ENCODE data around the gene SLC7A10. TPM values are rescaled to one million over a fixed set of nuclear protein-coding genes. Genes with fewer than 3 reads are reported as not detected.
"Not testable (repeated sequence)": the region's sequence is repeated elsewhere in the genome, so short reads cannot be mapped to it uniquely, and the experiment has no call there.

The SLC7A10 gene
- total RNA-seq, 1 experiment from 2014 or later, result not detected

DNA sequence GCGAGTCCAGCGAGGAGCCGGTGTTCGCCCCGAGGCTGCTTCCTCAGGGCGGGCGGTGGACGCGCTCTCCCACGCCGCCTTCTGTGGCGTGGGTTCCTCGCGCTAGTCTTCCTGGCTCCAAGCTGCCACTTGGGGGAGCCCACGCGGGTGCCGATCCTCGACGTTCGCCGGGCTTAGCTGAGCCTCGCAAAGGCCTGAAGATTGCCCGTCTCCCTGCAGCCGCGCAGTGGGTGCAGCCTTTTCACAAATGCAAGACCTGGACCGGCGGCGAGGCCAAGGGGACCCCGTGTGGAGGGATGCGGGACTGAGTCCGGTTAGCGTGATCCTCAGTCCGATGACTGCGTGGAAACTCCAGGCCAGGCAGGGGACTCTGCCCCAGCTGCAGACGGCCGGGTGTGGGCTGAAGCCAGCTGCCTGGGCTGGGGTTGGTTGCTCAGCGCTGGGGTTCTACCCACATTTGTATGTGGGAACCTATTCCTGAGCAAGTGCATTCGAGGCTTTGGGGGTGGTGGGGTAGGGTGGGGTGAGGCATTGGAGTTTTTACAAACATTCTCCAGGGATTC is 48.2 kb downstream of the SLC7A10 start:
- DNase-seq (ENCODE audit: low spot score), result no peak

DNA sequence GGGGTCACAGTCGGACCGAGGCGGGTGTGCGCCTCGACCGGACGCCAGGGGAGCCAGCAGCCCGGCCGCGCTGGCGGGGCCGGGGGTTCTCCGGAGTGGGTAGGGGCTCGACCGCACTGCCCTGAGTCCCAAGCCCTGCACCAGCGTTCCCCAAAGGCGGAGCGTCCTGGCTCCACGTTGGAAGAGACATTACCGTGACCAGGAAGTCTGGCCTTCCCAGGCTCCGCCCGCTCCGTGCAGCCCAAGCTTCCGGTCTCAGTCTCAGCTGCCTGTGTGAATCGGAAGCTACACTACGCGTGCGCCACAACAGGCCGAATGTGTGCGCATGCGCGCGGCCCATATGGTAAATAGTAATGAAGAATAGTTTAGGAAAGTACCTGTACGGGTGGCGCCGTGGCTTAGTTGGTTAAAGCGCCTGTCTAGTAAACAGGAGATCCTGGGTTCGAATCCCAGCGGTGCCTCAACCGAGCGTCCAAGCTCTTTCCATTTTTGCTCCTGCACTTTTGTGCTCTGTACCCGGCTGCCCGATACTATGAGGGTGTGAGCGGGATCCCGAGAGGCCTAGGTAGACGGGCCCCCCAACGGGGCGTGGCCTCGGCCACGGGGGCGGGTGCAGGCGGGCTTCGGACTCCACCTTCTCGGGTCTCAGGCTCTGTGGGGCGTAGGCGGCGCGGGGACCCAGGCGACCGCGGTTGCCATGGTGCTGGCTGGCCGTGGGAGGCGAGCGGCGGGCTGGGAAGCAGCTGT is 48.8 kb downstream of the SLC7A10 start:
- DNase-seq (ENCODE audit: low spot score), result peak; percentile 100

DNA sequence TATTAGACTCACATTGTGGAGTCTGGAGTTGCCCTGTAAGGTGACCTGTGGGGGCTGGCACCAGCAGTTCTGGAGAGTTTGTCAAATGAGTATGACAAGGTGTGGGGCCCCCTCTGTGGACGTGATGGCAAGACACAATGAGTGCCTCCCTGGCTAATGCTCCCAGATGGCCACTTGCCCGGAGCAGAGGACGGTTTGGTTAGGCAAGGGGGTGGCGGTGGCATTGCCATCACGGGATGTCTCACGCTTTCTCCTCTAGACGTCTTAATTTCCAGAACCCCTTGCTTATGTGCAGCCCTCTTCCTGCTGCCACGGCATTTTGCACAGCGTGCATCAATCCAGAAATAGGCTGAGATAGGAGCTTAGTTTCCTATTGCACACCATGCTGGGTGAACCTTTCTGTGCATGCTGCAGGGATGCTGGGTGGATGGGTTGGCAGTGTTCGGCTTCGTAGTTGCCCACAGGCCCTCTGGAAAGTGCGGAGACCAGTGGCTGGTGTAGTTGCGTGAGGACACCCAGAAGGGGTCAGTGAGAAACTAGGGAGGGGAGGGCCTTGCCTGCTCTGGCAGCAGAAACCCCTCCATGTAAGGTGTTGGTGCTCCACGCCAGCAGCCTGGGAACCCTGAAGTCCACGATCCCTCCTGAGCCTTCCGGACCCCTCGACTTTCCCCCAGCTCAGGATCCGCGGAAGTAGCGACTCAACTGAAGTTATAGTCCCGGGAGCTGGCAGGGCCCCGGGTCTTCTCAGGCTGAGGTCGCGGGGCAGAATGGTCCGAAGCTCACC is 49.6 kb downstream of the SLC7A10 start:
- no peak for DNase-seq (ENCODE audit: low spot score)

DNA sequence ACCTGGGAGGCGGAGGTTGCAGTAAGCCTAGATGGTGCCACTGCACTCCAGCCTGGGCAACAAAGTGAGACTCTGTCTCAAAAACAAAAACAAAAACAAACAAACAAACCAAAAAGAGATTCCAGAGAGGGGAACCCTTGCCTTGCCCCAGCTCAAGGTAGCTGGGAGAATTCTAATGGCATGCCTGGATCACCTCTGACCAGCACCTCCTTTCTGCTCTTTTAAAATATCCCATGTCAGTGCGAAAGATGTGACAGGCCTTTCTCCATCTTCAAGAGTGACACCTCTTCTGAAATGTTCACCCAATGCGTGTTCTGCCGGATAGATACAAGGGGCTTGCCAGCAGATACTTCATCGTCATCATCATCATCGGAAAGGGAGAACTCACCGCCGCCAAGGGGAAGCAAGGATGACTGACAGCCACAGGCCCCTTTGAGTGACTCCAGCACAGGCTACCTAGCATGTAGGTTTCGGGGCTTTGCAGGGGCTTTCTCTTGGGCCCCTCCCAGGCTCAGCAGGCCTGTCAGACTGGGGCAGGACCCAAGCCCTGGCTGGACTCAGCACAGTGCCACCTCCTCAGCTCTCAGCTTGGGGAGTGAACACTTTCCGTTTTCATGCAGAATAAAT is 50.4 kb downstream of the SLC7A10 start:
- DNase-seq (ENCODE audit: low spot score), result no peak

DNA sequence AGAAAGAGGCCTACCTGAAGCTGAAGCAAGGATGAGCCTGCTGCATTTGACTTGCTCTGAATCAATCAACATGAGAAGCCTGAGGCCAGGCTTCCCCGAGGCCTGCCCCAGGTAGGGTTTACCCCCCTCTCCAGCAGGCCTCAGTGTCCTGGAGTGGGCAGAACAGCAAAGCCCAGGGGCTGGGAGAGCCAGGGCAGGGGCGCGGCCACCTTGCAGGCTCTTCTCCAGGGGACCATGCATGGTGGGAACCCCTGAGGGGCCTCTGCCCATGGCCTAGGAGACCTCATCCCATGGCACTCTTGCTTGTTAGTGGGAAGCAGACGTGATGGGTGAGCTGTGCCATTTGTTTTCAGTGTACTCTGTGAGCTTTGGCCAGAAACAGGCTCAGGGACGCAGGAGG is 51.5 kb downstream of the SLC7A10 start:
- no peak for DNase-seq (ENCODE audit: low spot score)

DNA sequence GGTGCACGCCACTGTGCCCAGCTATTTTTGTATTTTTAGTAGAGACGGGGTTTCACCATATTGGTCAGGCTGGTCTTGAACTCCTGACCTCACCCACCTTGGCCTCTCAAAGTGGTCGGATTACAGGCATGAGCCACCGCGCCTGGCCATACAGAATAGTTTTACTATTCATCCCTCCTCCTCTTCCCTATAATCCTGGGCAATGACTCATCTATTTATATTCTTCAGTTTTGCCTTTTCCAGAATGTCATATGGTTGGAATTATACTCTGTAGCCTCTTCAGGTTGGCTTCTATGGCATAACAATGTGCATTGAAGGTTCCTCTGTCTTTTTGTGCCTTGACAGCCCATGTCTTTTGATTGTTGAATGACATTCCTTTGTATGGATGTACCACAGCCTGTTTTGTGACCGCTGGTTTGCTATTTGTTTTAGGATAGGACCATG is 53.7 kb downstream of the SLC7A10 start:
- DNase-seq (ENCODE audit: low spot score), result peak; percentile 64

DNA sequence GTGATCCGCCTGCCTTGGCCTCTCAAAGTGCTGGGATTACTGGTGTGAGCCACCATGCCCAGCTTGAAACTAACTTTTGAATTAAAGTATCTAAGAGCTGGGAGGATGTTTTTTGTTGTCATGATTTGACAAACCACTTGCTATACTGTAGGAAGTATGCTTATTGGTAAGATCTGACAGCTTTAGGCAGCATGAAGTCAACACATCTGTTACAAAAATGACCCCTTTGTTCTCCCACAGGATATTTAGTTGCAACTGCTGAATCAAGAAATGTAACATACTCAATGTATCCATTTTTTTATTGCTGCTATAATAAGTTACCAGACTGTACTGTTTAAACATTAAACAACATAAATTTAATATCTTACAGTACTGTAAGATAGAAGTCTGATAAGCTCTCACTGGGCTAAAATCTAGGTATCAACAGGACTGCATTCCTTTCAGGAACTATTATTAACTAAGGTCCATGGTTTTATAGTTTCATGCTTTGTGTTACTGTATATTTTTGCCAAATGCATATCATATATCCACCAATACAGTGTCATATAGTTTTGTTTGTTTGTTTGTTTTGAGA is 54.3 kb downstream of the SLC7A10 start:
- no peak for DNase-seq (ENCODE audit: low spot score)

DNA sequence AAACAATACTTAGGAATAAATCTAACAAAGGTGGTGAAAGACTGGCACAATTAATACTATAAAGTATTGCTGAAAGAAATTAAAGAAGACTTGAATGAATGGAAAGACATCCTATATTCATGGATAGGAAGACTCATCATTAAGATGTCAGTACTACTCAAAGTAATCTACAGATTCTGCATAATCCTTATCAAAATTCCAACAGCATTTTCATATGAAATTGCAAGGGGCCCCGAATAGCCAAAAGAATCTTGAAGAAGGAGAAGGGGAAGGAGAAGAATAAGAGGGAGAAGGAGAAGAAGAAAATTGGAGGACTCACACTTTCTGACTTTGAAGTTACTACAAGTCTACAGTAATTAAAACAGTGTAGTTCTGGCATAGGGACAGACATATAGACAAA is 57.1 kb downstream of the SLC7A10 start:
- no peak for DNase-seq (ENCODE audit: low spot score)

DNA sequence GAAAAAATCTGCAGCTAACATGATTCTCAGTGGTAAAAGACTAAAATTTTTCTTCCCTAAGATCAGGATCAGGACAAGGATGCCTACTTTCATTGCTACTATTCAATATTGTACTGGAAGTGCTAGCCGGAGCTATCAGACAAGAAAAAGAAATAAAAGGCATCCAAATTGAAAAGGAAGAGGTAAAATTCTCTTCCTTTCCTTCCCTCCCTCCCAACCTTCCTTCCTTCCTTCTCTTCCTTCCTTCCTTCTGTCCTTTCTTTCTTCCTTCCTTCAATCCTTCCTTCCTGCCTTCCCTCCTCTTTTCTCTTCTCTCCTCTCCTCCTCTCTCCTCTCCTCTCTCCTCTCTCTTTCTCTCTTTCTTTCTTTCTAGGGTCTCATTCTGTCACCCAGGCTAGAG is 58.2 kb downstream of the SLC7A10 start:
- no peak for DNase-seq (ENCODE audit: low spot score)

DNA sequence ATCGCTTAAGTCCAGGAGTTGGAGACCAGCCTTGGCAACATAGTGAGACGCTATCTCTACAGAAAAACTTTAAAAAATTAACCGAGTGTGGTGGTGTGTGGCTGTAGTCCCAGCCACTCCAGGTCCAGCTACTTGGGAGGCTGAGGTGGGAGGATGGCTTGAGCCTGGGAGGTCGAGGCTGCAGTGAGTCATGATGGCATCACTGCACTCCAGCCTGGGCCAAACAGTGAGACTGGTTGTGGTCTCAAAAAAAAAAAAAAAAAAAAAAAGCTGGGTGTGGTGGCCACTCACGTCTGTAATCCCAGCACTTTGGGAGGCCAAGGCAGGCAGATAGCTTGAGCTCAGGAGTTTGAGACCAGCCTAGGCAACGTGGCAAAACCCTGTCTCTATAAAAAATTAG is 59.6 kb downstream of the SLC7A10 start:
- DNase-seq (ENCODE audit: low spot score), result not testable (repeated sequence)

DNA sequence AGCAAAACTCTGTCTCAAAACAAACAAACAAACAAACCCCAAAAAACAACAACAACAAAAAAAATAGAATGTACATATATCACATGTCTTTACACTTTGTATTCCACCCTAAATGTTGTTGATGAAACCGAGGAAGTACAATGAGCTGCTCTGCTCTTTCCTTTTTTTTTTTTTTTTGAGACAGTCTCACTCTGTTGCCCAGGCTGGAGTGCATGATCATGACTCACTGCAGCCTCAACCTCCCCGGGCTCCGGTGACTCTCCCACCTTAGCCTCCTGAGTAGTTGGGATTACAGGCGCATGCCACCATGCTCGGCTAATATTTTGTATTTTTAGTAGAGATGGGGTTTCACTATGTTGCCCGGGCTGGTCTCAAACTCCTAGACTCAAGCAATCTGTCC is 62.2 kb downstream of the SLC7A10 start:
- no peak for DNase-seq (ENCODE audit: low spot score)

DNA sequence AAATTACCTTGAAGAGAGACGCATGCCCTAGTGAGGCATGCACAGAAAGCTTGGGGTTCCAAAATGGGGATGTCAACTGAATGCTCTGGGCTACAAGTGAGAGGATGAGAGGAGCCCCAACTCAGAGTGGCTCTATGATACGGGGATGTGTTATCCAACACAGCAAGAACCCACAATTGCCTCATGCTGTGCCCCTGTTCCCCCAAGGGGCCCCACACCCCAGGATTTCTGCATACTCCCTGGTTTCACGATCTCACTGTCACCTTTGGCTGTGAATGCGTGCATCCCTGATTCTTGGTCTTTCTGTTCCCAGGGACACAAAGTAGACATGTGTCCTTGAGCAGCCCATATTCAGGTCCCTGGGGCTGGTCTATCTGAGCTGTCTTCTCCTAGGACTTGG is 64.4 kb downstream of the SLC7A10 start:
- DNase-seq (ENCODE audit: low spot score), result no peak

DNA sequence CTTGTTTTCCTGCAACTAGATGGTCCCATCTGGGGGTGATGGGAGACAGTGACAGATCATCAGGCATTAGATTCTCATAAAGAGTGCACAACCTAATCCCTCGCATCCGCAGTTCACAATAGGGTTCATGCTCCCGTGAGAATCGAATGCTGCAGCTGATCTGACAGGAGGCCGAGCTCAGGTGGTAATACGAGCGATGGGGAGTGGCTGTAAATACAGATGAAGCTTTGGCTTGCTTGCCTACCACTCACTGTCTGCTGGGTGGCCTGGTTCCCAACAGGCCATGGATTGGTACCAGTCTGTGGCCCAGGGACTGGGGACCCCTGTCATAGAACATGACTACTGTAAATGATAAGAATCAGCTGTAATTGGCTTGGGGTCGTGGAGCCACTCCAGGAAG is 65.8 kb downstream of the SLC7A10 start:
- DNase-seq (ENCODE audit: low spot score), result no peak

DNA sequence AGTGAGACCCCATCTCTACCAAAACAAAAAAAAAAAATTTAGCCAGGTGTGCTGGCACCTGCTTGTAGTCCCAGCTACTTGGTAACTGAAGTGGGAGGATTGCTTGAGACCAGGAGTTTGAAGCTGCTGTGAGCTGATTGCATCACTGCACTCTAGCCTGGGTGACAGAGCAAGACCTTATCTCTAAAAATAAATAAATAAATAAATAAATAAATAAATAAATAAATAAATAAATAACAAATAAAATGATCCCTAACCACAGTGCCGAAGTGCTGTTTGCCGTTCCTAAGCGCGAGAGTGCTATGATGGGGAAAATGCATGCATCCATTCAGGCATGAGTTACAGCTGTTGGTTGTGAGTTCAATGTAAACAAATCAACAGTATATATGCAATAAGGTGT is 66.5 kb downstream of the SLC7A10 start:
- DNase-seq (ENCODE audit: low spot score), result no peak

Other genes starting within 250 kb of the SLC7A10 start
- 8.0 and 14.6 TPM in 2 replicates for gene RHPN2, start 161.0 kb downstream of the SLC7A10 start, total RNA-seq (2014; rRNA removed; shearing (Covaris generic))
- gene GPATCH1, start 144.7 kb downstream of the SLC7A10 start, total RNA-seq (2014; rRNA removed; shearing (Covaris generic)), result 6.6 and 7.5 TPM in 2 replicates
- gene WDR88, start 93.7 kb downstream of the SLC7A10 start, total RNA-seq (2014; rRNA removed; shearing (Covaris generic)), result not detected in 2 replicates
- 11.7 and 17.0 TPM in 2 replicates for gene LRP3, start 31.5 kb downstream of the SLC7A10 start, total RNA-seq (2014; rRNA removed; shearing (Covaris generic))
- gene CEBPA, start 76.7 kb upstream of the SLC7A10 start, total RNA-seq (2014; rRNA removed; shearing (Covaris generic)), result 2.7 and 4.3 TPM in 2 replicates
- gene CEBPG, start 147.9 kb upstream of the SLC7A10 start, total RNA-seq (2014; rRNA removed; shearing (Covaris generic)), result 36.4 and 38.3 TPM in 2 replicates

All from H4 (cell line).